GM20000 (cell line): ENCODE results near the gene ADAR.

ENCODE experiments used
- DNase-seq: peaks from one replicate; pipeline ENCODE4 v3.0.0; 2012; ENCODE audit warnings: low spot score
- TF ChIP-seq, protein P1 (sequence below): IDR thresholded peaks from 2 replicates; pipeline ENCODE4 v1.5.1; 2012; ENCODE audit warnings: mild to moderate bottlenecking, control low read depth; ENCODE audit errors: extremely low read depth, missing control alignments

ADAR gene

GRCh38 chr1:154548028-154548427, 60.0 kb downstream of the ADAR start:
- DNase-seq = no peak
- TF ChIP-seq, protein P1, sequence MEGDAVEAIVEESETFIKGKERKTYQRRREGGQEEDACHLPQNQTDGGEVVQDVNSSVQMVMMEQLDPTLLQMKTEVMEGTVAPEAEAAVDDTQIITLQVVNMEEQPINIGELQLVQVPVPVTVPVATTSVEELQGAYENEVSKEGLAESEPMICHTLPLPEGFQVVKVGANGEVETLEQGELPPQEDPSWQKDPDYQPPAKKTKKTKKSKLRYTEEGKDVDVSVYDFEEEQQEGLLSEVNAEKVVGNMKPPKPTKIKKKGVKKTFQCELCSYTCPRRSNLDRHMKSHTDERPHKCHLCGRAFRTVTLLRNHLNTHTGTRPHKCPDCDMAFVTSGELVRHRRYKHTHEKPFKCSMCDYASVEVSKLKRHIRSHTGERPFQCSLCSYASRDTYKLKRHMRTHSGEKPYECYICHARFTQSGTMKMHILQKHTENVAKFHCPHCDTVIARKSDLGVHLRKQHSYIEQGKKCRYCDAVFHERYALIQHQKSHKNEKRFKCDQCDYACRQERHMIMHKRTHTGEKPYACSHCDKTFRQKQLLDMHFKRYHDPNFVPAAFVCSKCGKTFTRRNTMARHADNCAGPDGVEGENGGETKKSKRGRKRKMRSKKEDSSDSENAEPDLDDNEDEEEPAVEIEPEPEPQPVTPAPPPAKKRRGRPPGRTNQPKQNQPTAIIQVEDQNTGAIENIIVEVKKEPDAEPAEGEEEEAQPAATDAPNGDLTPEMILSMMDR = no peak

DNA sequence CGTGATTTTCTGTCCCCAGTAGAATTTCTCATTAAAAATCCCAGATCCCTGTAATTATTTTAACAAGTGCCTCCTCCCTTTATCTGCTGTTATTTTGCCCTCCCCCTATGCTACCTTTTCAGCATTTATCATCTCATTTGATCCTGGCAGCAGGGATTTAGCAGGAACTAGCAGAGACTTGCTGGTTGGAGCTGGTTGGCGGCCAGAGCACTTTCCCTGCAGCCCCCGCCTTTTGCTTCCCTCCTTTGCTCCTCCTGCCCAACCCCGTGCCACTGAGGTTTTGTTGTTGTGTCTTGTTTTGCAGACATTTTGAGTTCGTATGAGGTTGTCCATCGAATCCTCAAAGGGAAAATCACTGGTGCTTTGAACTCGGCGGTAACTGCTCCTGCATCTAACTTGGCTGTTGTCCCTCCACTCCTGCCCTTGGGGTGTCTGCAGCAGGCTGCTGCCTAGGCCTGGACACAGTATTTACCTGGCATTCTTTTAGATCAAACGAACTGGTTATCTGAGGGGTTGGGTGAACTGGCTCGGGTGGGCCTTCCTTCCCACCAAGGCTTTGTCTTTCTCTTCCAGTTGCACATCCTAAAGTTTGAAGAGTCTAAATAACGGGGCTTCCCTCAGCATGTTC, 60.8 kb downstream of the ADAR start:
- no peak for DNase-seq
- TF ChIP-seq, protein P1 = no peak

DNA sequence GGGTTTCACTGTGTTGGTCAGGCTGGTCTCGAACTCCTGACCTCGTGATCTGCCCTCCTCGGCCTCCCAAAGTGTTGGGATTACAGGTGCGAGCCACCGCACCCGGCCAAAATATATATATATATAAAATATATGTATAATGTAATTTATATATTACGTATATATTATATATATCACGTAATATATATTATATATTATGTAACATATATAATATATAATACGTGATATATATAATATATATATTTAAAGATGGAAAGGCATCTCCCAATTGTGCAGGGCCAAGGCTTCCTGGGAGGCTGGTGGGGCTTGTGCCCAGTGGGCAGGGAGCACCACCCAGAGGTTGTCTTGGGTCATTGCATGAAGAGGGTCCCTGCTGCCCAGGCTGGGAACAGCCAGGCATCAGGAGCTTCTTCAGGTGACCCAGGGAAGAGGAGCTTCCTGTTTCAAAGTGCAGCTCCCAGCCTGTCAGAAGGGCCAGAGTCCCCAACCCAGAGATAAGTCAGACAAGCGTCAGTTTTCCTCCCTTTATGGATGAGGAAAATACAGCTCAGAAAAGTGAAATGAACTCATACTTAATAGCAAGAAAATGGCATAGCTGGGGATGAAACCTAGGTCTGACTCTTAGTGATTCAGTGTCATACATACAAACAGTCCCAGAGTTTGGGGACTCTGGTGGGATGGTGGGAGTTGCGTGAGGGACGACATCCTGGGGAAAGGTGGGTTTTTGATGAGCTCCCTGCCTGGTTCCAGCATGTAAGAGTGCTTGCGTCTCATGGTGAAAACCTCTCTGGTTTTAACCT, 61.5 kb downstream of the ADAR start:
- TF ChIP-seq, protein P1 = peak; percentile 67
- peak; percentile 83 for DNase-seq

DNA sequence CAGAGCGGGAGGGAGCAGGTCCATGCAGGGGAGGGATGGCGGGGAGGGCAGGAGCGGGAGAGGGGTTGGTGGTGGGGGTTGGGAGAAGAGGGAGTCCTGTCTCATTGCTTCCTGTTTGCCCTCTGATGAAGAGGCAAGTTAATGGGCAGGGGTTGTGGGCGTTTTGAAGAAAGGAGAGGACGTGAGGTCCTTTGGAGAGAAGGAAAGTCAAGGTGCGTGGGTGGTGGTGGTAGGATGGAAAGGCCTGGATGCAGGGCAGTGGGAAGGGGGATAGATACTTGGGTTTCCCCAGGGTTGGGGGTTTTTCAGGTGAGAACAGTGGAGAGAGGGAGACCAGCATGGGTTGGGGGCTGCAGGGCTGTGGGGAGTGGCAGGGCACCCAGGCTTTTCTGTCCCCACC, 66.8 kb downstream of the ADAR start:
- TF ChIP-seq, protein P1 = no peak
- no peak for DNase-seq

- TF ChIP-seq, protein P1 = no peak
- no peak for DNase-seq
Measured at GRCh38 chr1:154539486-154540483, 68.2 kb downstream of the ADAR start.

DNA sequence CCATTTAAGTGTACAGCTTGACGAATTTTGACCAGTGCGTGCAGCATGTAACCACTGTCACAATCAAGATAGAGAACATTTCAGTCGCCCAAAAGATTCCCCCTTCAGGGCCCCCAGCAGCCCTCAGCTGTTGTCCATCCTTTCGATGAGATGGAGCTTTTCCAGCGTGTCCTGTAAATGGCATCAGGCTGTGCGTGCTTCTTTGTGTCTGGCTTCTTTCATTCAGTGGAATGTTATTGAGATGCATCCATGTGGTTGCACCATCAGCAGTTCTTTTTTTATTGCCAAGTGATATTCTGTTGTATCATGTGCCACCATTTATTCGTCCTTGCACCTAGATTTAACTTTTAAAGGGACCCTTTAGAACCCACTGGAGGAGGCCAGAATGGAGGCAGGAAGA, 71.4 kb downstream of the ADAR start:
- DNase-seq = no peak
- TF ChIP-seq, protein P1 = no peak
